Epithelial cell of proximal tubule (primary cell): ENCODE results near the gene TMEM121B. TPM values are rescaled to one million over a fixed set of nuclear protein-coding genes. Genes with fewer than 3 reads are reported as not detected.

Experiments used
- DNase-seq: peaks from one replicate; pipeline ENCODE4 v3.0.0-alpha.2; 2011; ENCODE audit warnings: low read depth
- H3K4me3 ChIP-seq: 2 replicates; pipeline ENCODE4 v1.5.1; 2011; ENCODE audit warnings: low read depth, mild to moderate bottlenecking, low read length
- CTCF ChIP-seq: conservative IDR thresholded peaks from 2 replicates; pipeline ENCODE4 v1.5.1; 2012; ENCODE audit warnings: low read depth, mild to moderate bottlenecking, low read length
- total RNA-seq: library from RNA; depleted of rRNA; stranded (reverse); fragments of >200 nt; gene quantifications from 2 replicates; pipeline ENCODE4 v1.2.3, GENCODE V29; 2015

TMEM121B gene
- total RNA-seq, 1 donor from 2014 or later = 0.06 TPM

- peak; percentile 10 for DNase-seq
These were observed 46.5 kb downstream of the TMEM121B start for GRCh38 chr22:17074648-17075002.

GRCh38 chr22:17072877-17073276 is 48.3 kb downstream of the TMEM121B start:
- no peak for DNase-seq
- no peak for TF ChIP-seq CTCF
- H3K4me3 ChIP-seq = no peak overlapping the region

More at GRCh38 chr22:17074648-17075002, 46.5 kb downstream of the TMEM121B start:
- H3K4me3 ChIP-seq = no peak overlapping the region
- TF ChIP-seq CTCF = no peak

Other genes with a start within 250 kb of the TMEM121B start
- not detected in 2 replicates for gene GAB4, start 113.1 kb downstream of the TMEM121B start, total RNA-seq
- gene IL17RA, start 36.4 kb downstream of the TMEM121B start, total RNA-seq = 9.2 and 10.4 TPM in 2 replicates
- 67.1 and 76.2 TPM in 2 replicates for gene HDHD5, start 37.9 kb upstream of the TMEM121B start, total RNA-seq
- gene ADA2, start 98.1 kb upstream of the TMEM121B start, total RNA-seq = 3.0 and 16.3 TPM in 2 replicates
- gene CECR2, start 248.1 kb upstream of the TMEM121B start, total RNA-seq = 2.5 and 3.7 TPM in 2 replicates